ENCODE data around the gene PRRX2. TPM values are rescaled to one million over a fixed set of nuclear protein-coding genes. Genes with fewer than 3 reads are reported as not detected.

The PRRX2 gene
- total and polyA plus RNA-seq, 2 of the 4 experiments (the other 2 are of a cell fraction) = 12.7 to 35.5 TPM

DNA sequence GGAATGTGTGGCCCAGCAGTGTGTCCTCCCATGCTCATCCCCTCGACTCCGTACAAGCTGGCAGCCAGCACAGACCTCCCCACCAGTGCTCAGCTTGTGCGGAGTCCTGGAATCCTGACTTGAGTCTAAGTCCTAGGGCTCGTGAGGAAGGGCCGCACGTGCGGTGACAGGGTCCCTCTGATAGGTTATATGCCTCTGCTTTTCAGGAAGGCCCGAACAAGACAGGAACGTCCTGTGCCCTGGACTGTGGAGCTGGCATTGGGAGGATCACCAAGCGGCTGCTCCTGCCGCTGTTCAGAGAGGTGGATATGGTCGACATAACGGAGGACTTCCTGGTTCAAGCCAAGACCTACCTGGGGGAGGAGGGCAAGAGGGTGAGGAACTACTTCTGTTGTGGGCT lies 31.6 kb upstream of the PRRX2 start:
- peaks cover 27% of the 10 kb centered on the region for H3K4me1 ChIP-seq (ENCODE audit: control insufficient read depth, insufficient read depth, low read length)
- no TSS peak for BruUV-seq (replicated peaks)
- H2BK15ac ChIP-seq (ENCODE audit: low read depth, low read length) = no peak overlapping the region
- H3K23ac ChIP-seq (ENCODE audit: low read depth, low read length) = no peak overlapping the region
- H3K56ac ChIP-seq (ENCODE audit: extremely low read depth, insufficient read depth, low read length) = no peak overlapping the region
- H3K18ac ChIP-seq (ENCODE audit: low read depth, low read length) = no peak overlapping the region
- no peak overlapping the region for H4K5ac ChIP-seq (ENCODE audit: low read depth, low read length)
- no peak overlapping the region for H3K4me2 ChIP-seq (ENCODE audit: low read depth, low read length)
- WGBS, 2 experiments (ENCODE audit: extremely low coverage in 2 of 2, insufficient read length in 1 of 2) = 84% methylated on average over 12 of the region's 13 CpGs; no CpG with 5 or more reads in 1 of the 2 experiments
- H3K27ac ChIP-seq (ENCODE audit: insufficient read depth, low read length) = no peak overlapping the region
- no peak overlapping the region for H2AK9ac ChIP-seq (replicated peaks; ENCODE audit: low read depth, low read length, poor library complexity)
- intact Hi-C loops (cut with micrococcal nuclease) (no loop called here), in situ Hi-C loops (cut with MboI; ENCODE audit: low sequenced_read_pairs) (no loop called here), dilution Hi-C loops (cut with HindIII; ENCODE audit: low sequenced_read_pairs, unreplicated experiment) (no loop called here)
- H3K4me3 ChIP-seq (ENCODE audit: insufficient read depth, low read depth, low read length) = no peak overlapping the region
- no peak overlapping the region for H2BK120ac ChIP-seq (ENCODE audit: low read depth, low read length)
- no peak overlapping the region for H2BK20ac ChIP-seq (ENCODE audit: low read depth, low read length)
- peaks cover 62% of the 10 kb centered on the region for H3K36me3 ChIP-seq (ENCODE audit: control insufficient read depth, insufficient read depth, low read length)
- H3K4ac ChIP-seq (ENCODE audit: low read depth, low read length) = no peak overlapping the region
- no peaks in the 10 kb centered on the region for H3K9me3 ChIP-seq (ENCODE audit: control insufficient read depth, insufficient read depth, low read length)
- peaks cover 95% of the 10 kb centered on the region for H4K20me1 ChIP-seq (ENCODE audit: insufficient read depth, low read length)
- H3K79me1 ChIP-seq (ENCODE audit: low read depth in 1 of 2, low read length in 2 of 2) = peaks cover 19 to 87% of the 10 kb centered on the region in 2 experiments
- DNase-seq (no peak), ATAC-seq (ENCODE audit: low read depth) (no peak)
- H2AFZ ChIP-seq (replicated peaks; ENCODE audit: low read length, poor library complexity) = peak overlapping the region; percentile 55
- CTCF ChIA-PET = no interaction called here
- H3K27me3 ChIP-seq (ENCODE audit: control insufficient read depth, insufficient read depth, low read length) = no peaks in the 10 kb centered on the region
- H3K9ac ChIP-seq (ENCODE audit: low read depth, low read length) = no peak overlapping the region
- no peak overlapping the region for H4K91ac ChIP-seq (ENCODE audit: insufficient read depth, low read depth, low read length)
- POLR2A ChIA-PET (ENCODE audit: unreplicated experiment) = no interaction called here
- no peak overlapping the region for H2BK5ac ChIP-seq (ENCODE audit: low read depth, low read length, poor library complexity, severe bottlenecking)
- peaks cover 37% of the 10 kb centered on the region for H3K9me1 ChIP-seq (ENCODE audit: insufficient read depth, low read length)
- H3K14ac ChIP-seq (replicated peaks; ENCODE audit: low read depth, low read length) = no peak overlapping the region
- no peak overlapping the region for H2AK5ac ChIP-seq (ENCODE audit: low read depth, low read length)
- TF ChIP-seq FOS (IDR thresholded peaks at IDR 0.05; ENCODE audit: low read depth, low read length) = no peak
- TF ChIP-seq NFE2L2 (IDR thresholded peaks at IDR 0.05; ENCODE audit: low read depth, low read length) = no peak
- TF ChIP-seq BHLHE40 (IDR thresholded peaks at IDR 0.05; ENCODE audit: low read depth, low read length) = no peak
- TF ChIP-seq RAD21 (IDR thresholded peaks at IDR 0.05; ENCODE audit: low read length) = no peak
- no peak for TF ChIP-seq MXI1 (IDR thresholded peaks at IDR 0.05; ENCODE audit: borderline replicate concordance, low read depth, low read length)
- TF ChIP-seq RCOR1 (IDR thresholded peaks at IDR 0.05; ENCODE audit: insufficient replicate concordance, low read length) = no peak
- TF ChIP-seq ELK1 (IDR thresholded peaks at IDR 0.05; ENCODE audit: borderline replicate concordance, low read depth, low read length) = no peak
- TF ChIP-seq USF2 (IDR thresholded peaks at IDR 0.05; ENCODE audit: low read depth, low read length) = no peak
- TF ChIP-seq CEBPB (IDR thresholded peaks at IDR 0.05; ENCODE audit: low read depth, low read length) = no peak
- no peak for TF ChIP-seq CTCF (conservative IDR thresholded peaks at IDR 0.05; ENCODE audit: low read depth, low read length)
- TF ChIP-seq POLR2A (IDR thresholded peaks at IDR 0.05; ENCODE audit: low read depth, low read length) = no peak; the same call in 1 of the 2 replicates
- no peak for TF ChIP-seq RFX5 (IDR thresholded peaks at IDR 0.05; ENCODE audit: low read depth, low read length)
- TF ChIP-seq CHD1 (IDR thresholded peaks at IDR 0.05; ENCODE audit: low read depth, low read length) = no peak
- no peak for TF ChIP-seq MAFK (IDR thresholded peaks at IDR 0.05; ENCODE audit: low read depth, low read length)
- no peak overlapping the region for H4K8ac ChIP-seq (ENCODE audit: low read depth in 2 of 2, low read length in 2 of 2)

Measured in IMR-90 (cell line).